H1 (cell line): ENCODE results near the gene TSEN2. TPM values are rescaled to one million over a fixed set of nuclear protein-coding genes. Genes with fewer than 3 reads are reported as not detected.

Experiments
- CTCF ChIA-PET: fragments of 300-600 bp; sonication (Branson Sonifier 250); formaldehyde crosslinking; loops from one replicate; lab custom pipeline; 2021; ENCODE audit not compliant: partially characterized antibody; lab: Charles Lee
- POLR2A ChIA-PET: fragments of 300-600 bp; sonication (Branson Sonifier 250); formaldehyde crosslinking; loops from one replicate; lab custom pipeline; 2021; ENCODE audit warnings: inconsistent platforms; ENCODE audit not compliant: partially characterized antibody; lab: Charles Lee
- DNase-seq, 2 experiments: peaks; one replicate each; pipeline versions ENCODE4 v3.0.0 to v3.0.0-alpha.2; 2010 to 2022; ENCODE audit warnings: low spot score in 2 of 2, low read depth in 1 of 2, mixed read lengths in 1 of 2
- FAIRE-seq: peaks from 2 replicates; lab custom pipeline; 2011; peaks lifted over from hg19 to GRCh38; lab: Jason Lieb, UNC
- H2AFZ ChIP-seq: 2 replicates; pipeline ENCODE4 v1.8.1; 2012; ENCODE audit warnings: low read length, inconsistent platforms
- H2AK5ac ChIP-seq: 2 replicates; pipeline ENCODE4 v1.6.1; 2013; ENCODE audit warnings: low read depth, low read length
- H2BK120ac ChIP-seq: replicated peaks from 2 replicates; pipeline ENCODE3; 2013; ENCODE audit warnings: low read depth, low read length, inconsistent platforms
- H2BK12ac ChIP-seq: 2 replicates; pipeline ENCODE4 v1.6.1; 2013; ENCODE audit warnings: low read depth, low read length
- H2BK15ac ChIP-seq: 2 replicates; pipeline ENCODE4 v1.6.1; 2013; ENCODE audit warnings: low read length
- H2BK20ac ChIP-seq: 2 replicates; pipeline ENCODE4 v1.6.1; 2013; ENCODE audit warnings: low read length
- H2BK5ac ChIP-seq: 2 replicates; pipeline ENCODE4 v1.6.1; 2013; ENCODE audit warnings: low read depth, low read length
- H3K14ac ChIP-seq: 2 replicates; pipeline ENCODE4 v1.6.1; 2013; ENCODE audit warnings: inconsistent platforms; ENCODE audit not compliant: insufficient read length
- H3K18ac ChIP-seq: 2 replicates; pipeline ENCODE4 v1.6.1; 2013; ENCODE audit warnings: low read length; ENCODE audit errors: extremely low read depth
- H3K23ac ChIP-seq: 2 replicates; pipeline ENCODE4 v1.6.1; 2013; ENCODE audit warnings: inconsistent platforms; ENCODE audit not compliant: insufficient read length
- H3K23me2 ChIP-seq: 2 replicates; pipeline ENCODE4 v1.6.1; 2013; ENCODE audit warnings: low read depth, low read length
- H3K27ac ChIP-seq: 2 replicates; pipeline ENCODE4 v1.6.1; 2011; ENCODE audit warnings: low read depth, low read length, inconsistent platforms
- H3K27me3 ChIP-seq, 4 experiments: replicated peaks in 1 of 4; 1 replicate in 1 of 4; 2 replicates in 3 of 4; pipeline versions ENCODE4 v1.6.1 to v1.8.1; 2011 to 2013; ENCODE audit warnings: low read length in 3 of 4, mild to moderate bottlenecking in 3 of 4, inconsistent platforms in 2 of 4, mixed read lengths in 2 of 4, moderate library complexity in 1 of 4; ENCODE audit not compliant: control insufficient read depth in 3 of 4, insufficient read depth in 3 of 4; ENCODE audit errors: extremely low read depth in 1 of 4
- H3K36me3 ChIP-seq, 4 experiments: 2 replicates each; pipeline versions ENCODE4 v1.6.1 to v1.8.1; 2011 to 2013; ENCODE audit warnings: mild to moderate bottlenecking in 4 of 4, low read length in 3 of 4, moderate library complexity in 2 of 4, control low read depth in 1 of 4, inconsistent platforms in 1 of 4; ENCODE audit not compliant: insufficient read depth in 4 of 4, control insufficient read depth in 2 of 4
- H3K4ac ChIP-seq: replicated peaks from 2 replicates; pipeline ENCODE3; 2013; ENCODE audit warnings: low read length, low read depth, mixed read lengths, inconsistent platforms; ENCODE audit not compliant: insufficient read length
- H3K4me1 ChIP-seq, 4 experiments: replicated peaks in 1 of 4; 1 replicate in 1 of 4; 2 replicates in 3 of 4; pipeline versions ENCODE4 v1.6.1 to v1.8.1; 2011 to 2013; ENCODE audit warnings: low read length in 3 of 4, inconsistent platforms in 2 of 4, mixed read lengths in 1 of 4; ENCODE audit not compliant: insufficient read depth in 4 of 4, control insufficient read depth in 3 of 4
- H3K4me2 ChIP-seq, 2 experiments: 2 replicates each; pipeline versions ENCODE4 v1.6.1 to v1.8.1; 2011 to 2013; ENCODE audit warnings: low read depth in 2 of 2, low read length in 2 of 2, control low read depth in 1 of 2, inconsistent platforms in 1 of 2, mild to moderate bottlenecking in 1 of 2; ENCODE audit not compliant: insufficient read depth in 1 of 2
- H3K4me3 ChIP-seq, 4 experiments: fragments of 200-600, 300-600 bp in 1 of 4; sonication (generic), shearing (Covaris generic), sonication (Bioruptor Twin) in 1 of 4; 2 replicates each; pipeline versions ENCODE4 v1.5.1 to v1.8.1; 2011 to 2016; ENCODE audit warnings: low read length in 4 of 4, low read depth in 3 of 4, control low read depth in 2 of 4, inconsistent platforms in 2 of 4, mild to moderate bottlenecking in 2 of 4, mixed read lengths in 1 of 4, moderate library complexity in 1 of 4; ENCODE audit not compliant: insufficient read depth in 2 of 4; ENCODE audit errors: extremely low read depth in 1 of 4
- H3K56ac ChIP-seq: replicated peaks from 2 replicates; pipeline ENCODE3; 2013; ENCODE audit warnings: low read depth, mild to moderate bottlenecking, mixed read lengths, low read length, inconsistent platforms; ENCODE audit not compliant: insufficient read length
- H3K79me1 ChIP-seq: 2 replicates; pipeline ENCODE4 v1.6.1; 2013; ENCODE audit warnings: low read depth, low read length, control low read depth
- H3K79me2 ChIP-seq, 2 experiments: 2 replicates each; pipeline versions ENCODE4 v1.6.1 to v1.8.1; 2012 to 2013; ENCODE audit warnings: low read length in 2 of 2, mild to moderate bottlenecking in 2 of 2, inconsistent platforms in 1 of 2; ENCODE audit not compliant: insufficient read depth in 2 of 2, control insufficient read depth in 1 of 2
- H3K9ac ChIP-seq, 4 experiments: replicated peaks in 1 of 4; 1 replicate in 1 of 4; 2 replicates in 3 of 4; pipeline versions ENCODE4 v1.6.1 to v1.8.1; 2011 to 2013; ENCODE audit warnings: low read depth in 3 of 4, low read length in 3 of 4, control low read depth in 2 of 4, mild to moderate bottlenecking in 2 of 4, moderate library complexity in 2 of 4, inconsistent platforms in 1 of 4; ENCODE audit errors: extremely low read depth in 1 of 4
- H3K9me3 ChIP-seq, 2 experiments: 2 replicates each; pipeline versions ENCODE4 v1.6.1 to v1.8.1; 2012 to 2013; ENCODE audit warnings: mild to moderate bottlenecking in 2 of 2, moderate library complexity in 2 of 2, control low read depth in 1 of 2, inconsistent platforms in 1 of 2, low read depth in 1 of 2, low read length in 1 of 2, mixed read lengths in 1 of 2; ENCODE audit not compliant: insufficient read depth in 2 of 2
- H4K20me1 ChIP-seq, 2 experiments: replicated peaks in 1 of 2; 2 replicates each; pipeline versions ENCODE3 to v1.8.1; 2011 to 2013; ENCODE audit warnings: inconsistent platforms in 2 of 2, low read length in 2 of 2, mild to moderate bottlenecking in 1 of 2; ENCODE audit not compliant: insufficient read depth in 2 of 2, control insufficient read depth in 1 of 2
- H4K5ac ChIP-seq: 2 replicates; pipeline ENCODE4 v1.6.1; 2013; ENCODE audit warnings: low read length, low read depth, mixed read lengths, inconsistent platforms; ENCODE audit not compliant: insufficient read length
- H4K8ac ChIP-seq: 2 replicates; pipeline ENCODE4 v1.8.0; 2013; ENCODE audit warnings: mild to moderate bottlenecking, moderate library complexity, low read length, inconsistent platforms; ENCODE audit not compliant: insufficient read depth; ENCODE audit errors: extremely low read depth
- H4K91ac ChIP-seq: replicated peaks from 2 replicates; pipeline ENCODE3; 2013; ENCODE audit warnings: low read length, mixed read lengths, inconsistent platforms; ENCODE audit not compliant: insufficient read length
- ATF2 ChIP-seq: IDR thresholded peaks from 2 replicates; pipeline ENCODE4 v1.6.1; 2012; ENCODE audit warnings: low read length, inconsistent platforms
- BCL11A ChIP-seq, 2 experiments: IDR thresholded peaks; one replicate each; pipeline ENCODE4 v1.6.1; 2011; ENCODE audit warnings: low read depth in 2 of 2, low read length in 2 of 2, mild to moderate bottlenecking in 2 of 2
- CBX8 ChIP-seq: fragments of 300-800, 300-1000 bp; sonication (generic); IDR thresholded peaks from 2 replicates; pipeline ENCODE4 v1.7.1; 2016; ENCODE audit warnings: low read depth, low read length, borderline replicate concordance
- CREB1 ChIP-seq: IDR thresholded peaks from 2 replicates; pipeline ENCODE4 v1.6.1; 2012; ENCODE audit warnings: inconsistent platforms
- FOSL1 ChIP-seq: IDR thresholded peaks from 2 replicates; pipeline ENCODE4 v1.6.1; 2011; ENCODE audit warnings: mild to moderate bottlenecking, low read depth, low read length, moderate library complexity; ENCODE audit not compliant: insufficient read depth
- GABPA ChIP-seq: IDR thresholded peaks from 2 replicates; pipeline ENCODE4 v1.6.1; 2011; ENCODE audit warnings: mild to moderate bottlenecking, low read length, moderate library complexity, borderline replicate concordance; ENCODE audit not compliant: insufficient read depth
- RNF2 ChIP-seq: fragments of 200-900, 300-1000 bp; sonication (generic); IDR thresholded peaks from 2 replicates; pipeline ENCODE4 v1.7.1; 2016; ENCODE audit warnings: borderline replicate concordance, low read depth, mild to moderate bottlenecking, antibody characterized with exemption, low read length; ENCODE audit not compliant: poor library complexity, severe bottlenecking; ENCODE audit errors: missing control alignments
- SIN3A ChIP-seq, 2 experiments: IDR thresholded peaks in 1 of 2; conservative IDR thresholded peaks in 1 of 2; 2 replicates each; pipeline ENCODE4 v1.6.1; 2011 to 2012; ENCODE audit warnings: low read length in 2 of 2, improper control_type of control experiment in 1 of 2, low read depth in 1 of 2, mild to moderate bottlenecking in 1 of 2
- SIX5 ChIP-seq: IDR thresholded peaks from 2 replicates; pipeline ENCODE4 v1.6.1; 2011; ENCODE audit warnings: mild to moderate bottlenecking, low read depth, low read length
- SP2 ChIP-seq: IDR thresholded peaks from 2 replicates; pipeline ENCODE4 v1.6.1; 2012; ENCODE audit warnings: mild to moderate bottlenecking, low read length, inconsistent platforms
- WGBS, 2 experiments: shearing (Covaris generic) in 1 of 2; methylation state at CpG; one replicate each; pipeline versions ENCODE4 v1.1.6 to v1.1.7; 2013 to 2015; ENCODE audit warnings: low lambda C conversion rate in 2 of 2, mixed read lengths in 2 of 2, inconsistent platforms in 1 of 2, low coverage in 1 of 2, missing lambda C conversion rate in 1 of 2; ENCODE audit not compliant: insufficient replicate concordance in 2 of 2, insufficient coverage in 1 of 2, insufficient read length in 1 of 2; ENCODE audit errors: extremely low coverage in 1 of 2, missing lambda C conversion rate in 1 of 2; 5-methylcytosine and 5-hydroxymethylcytosine counted together
- polyA plus RNA-seq, 7 experiments: library from polyadenylated mRNA; depleted of rRNA in 3 of 7; stranded (reverse) in 5 of 7; unstranded in 2 of 7; fragments of >200 nt in 5 of 7; fragments of 200-250 nt in 2 of 7; gene quantifications; 1 replicate in 5 of 7; 2 replicates in 1 of 7; 4 replicates in 1 of 7; pipeline versions ENCODE4 v1.2.1 to v1.2.3, GENCODE V29; 2011 to 2013; ENCODE audit warnings: missing spikeins in 2 of 7, mixed read lengths in 2 of 7
- total RNA-seq: library from RNA; stranded (reverse); fragmentation: NEBNext Ultra II Directional; extraction: Animal tissue kit (Norgen Biotek cat#: 25700); gene quantifications from 2 replicates; pipeline ENCODE4 v1.2.1, GENCODE V29; 2021

TSEN2 gene
- total and polyA plus RNA-seq, 2 of the 8 experiments (the other 6 are each of a cell fraction or from before 2014, with no cell fraction given) = 16.1 to 22.4 TPM

DNA sequence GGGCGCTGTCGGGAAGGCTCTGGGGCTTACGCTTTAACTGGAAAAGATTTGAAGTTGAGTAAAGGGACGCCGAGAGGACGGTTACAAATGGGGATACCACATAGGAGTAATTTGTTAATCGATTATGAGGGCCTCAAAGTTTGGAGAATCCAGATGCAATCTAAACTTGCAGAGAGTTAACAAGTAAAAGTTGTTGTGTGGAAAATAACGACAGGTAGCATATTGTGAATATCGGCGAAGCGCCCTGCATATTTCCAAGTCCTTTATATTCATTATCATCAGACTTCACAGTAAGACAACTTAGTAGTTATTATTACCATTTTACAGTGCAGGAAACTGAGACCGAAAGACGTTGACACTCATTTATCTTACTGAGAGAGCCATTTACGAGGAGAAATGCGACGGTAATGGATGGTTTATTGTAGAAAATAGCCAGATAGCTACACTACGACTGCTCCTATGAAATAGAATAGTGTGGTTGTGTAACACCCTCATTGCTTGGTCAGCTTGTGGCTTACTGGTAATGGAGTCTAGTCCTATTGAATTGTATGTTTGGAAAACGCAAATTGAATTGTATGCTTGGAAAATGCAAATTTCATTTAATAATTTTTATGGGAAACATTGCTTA, 73.3 kb downstream of the TSEN2 start:
- H2AK5ac ChIP-seq = no peak overlapping the region
- no peak overlapping the region for H2BK12ac ChIP-seq
- H3K9me3 ChIP-seq = no peaks in the 10 kb centered on the region
- peak overlapping the region; percentile 64 to 93 (median 90) for H3K9ac ChIP-seq
- H3K4ac ChIP-seq = peak overlapping the region; percentile 92
- peak overlapping the region; percentile 92 for H3K27ac ChIP-seq
- H3K23me2 ChIP-seq = peaks cover 7% of the 10 kb centered on the region
- no peak overlapping the region for H2BK15ac ChIP-seq
- no peak overlapping the region for H2BK120ac ChIP-seq
- H3K56ac ChIP-seq = peak overlapping the region; percentile 73
- H3K14ac ChIP-seq = no peak overlapping the region
- peaks cover 6% of the 10 kb centered on the region; the same call in 1 of the 2 replicates for H3K79me1 ChIP-seq
- no peak overlapping the region for H2BK20ac ChIP-seq
- H3K36me3 ChIP-seq = no peaks in the 10 kb centered on the region
- peak overlapping the region; percentile 78 to 95 (median 85) for H3K4me3 ChIP-seq
- H2BK5ac ChIP-seq = peak overlapping the region; percentile 72; the same call in 1 of the 2 replicates
- CTCF ChIA-PET = interaction anchor here (1.2 to 3.4 kb wide), 3 partner anchors 16 to 319 kb away, joined by 3 to 12 read pairs (median 3); no protein-coding TSS in a partner anchor
- H2AFZ ChIP-seq = no peak overlapping the region
- H4K5ac ChIP-seq = no peak overlapping the region
- FAIRE-seq (no peak), DNase-seq (no peak)
- no peak overlapping the region for H3K18ac ChIP-seq
- H3K79me2 ChIP-seq = peaks cover 21 to 53% of the 10 kb centered on the region in 2 experiments
- peak overlapping the region; percentile 62 for H3K23ac ChIP-seq
- no peaks in the 10 kb centered on the region for H3K27me3 ChIP-seq
- peak overlapping the region; percentile 75 to 84 for H3K4me2 ChIP-seq
- peak overlapping the region; percentile 87; the same call in 1 of the 2 replicates for H4K8ac ChIP-seq
- H3K4me1 ChIP-seq = peaks cover 0 to 9% (median 2%) of the 10 kb centered on the region in 4 experiments; a peak in 3 of 7 replicates
- H4K91ac ChIP-seq = no peak overlapping the region
- POLR2A ChIA-PET = interaction anchor here (1.0 to 3.5 kb wide), 4 partner anchors 13 to 74 kb away, joined by 3 to 21 read pairs (median 8); partner anchors contain the start of genes MKRN2OS and TSEN2
- 5% methylated on average over 18 of the region's 18 CpGs; no CpG with 5 or more reads in 1 of the 2 experiments for WGBS, 2 experiments
- H4K20me1 ChIP-seq = peaks cover 4 to 23% of the 10 kb centered on the region in 2 experiments
- no peak for TF ChIP-seq FOSL1
- no peak for TF ChIP-seq GABPA
- TF ChIP-seq ATF2 = no peak
- TF ChIP-seq CBX8 = no peak
- no peak for TF ChIP-seq BCL11A (IDR thresholded peaks at IDR 0.05; ENCODE audit: low read depth in 2 of 2, low read length in 2 of 2)
- no peak for TF ChIP-seq SIX5
- no peak for TF ChIP-seq SP2
- TF ChIP-seq SIN3A (conservative IDR thresholded peaks at IDR 0.05 in 1 of 2, IDR thresholded peaks at IDR 0.05 in 1 of 2; ENCODE audit: low read depth in 1 of 2, low read length in 2 of 2) = no peak
- no peak for TF ChIP-seq CREB1
- TF ChIP-seq RNF2 = no peak
